ENCODE data around the gene SAMM50.

DNA sequence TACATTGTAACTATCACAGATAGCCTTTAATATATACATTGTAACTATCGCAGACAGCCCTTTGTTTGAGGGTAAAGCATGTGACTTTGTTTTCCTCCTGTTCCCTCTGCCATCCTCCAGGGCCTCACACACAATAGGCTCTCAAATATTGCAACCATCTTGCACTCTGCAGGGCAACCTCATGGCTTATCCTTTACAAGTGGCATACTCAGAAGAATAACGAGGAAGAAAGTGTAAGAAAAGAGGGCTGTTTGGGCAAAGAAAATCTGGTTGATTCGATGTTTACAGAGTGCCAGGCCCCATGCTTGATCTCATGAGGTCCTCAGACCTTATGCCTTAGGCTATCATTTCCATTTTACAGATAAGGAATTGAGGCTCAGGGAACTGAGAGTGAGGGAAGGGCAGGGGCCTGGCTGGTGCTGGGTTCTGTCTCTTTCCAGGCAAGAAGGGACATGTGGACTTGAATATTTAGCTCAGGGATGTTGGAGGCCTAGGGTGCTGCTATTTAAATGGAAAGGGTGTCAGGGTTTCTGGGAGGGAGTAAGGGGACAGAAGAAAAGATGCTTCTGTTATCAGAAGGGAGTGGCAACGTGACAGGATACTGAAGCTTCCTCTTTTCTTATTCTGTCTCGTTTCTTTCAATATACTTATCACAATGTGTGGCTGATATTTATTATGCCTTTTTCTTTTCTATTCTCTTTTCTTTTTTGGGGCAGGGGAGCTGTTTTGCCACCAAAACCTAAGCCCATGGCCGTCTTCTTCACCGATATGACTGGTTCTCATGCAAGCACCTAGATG is 1.1 kb upstream of the SAMM50 start:
- TF ChIP-seq POLR2A (IDR thresholded peaks at IDR 0.05; ENCODE audit: low read depth, low read length) (no peak), EZH2 (IDR thresholded peaks at IDR 0.05; ENCODE audit: borderline replicate concordance, low read depth, low read length, severe bottlenecking) (no peak)
- TF ChIP-seq, protein P1, sequence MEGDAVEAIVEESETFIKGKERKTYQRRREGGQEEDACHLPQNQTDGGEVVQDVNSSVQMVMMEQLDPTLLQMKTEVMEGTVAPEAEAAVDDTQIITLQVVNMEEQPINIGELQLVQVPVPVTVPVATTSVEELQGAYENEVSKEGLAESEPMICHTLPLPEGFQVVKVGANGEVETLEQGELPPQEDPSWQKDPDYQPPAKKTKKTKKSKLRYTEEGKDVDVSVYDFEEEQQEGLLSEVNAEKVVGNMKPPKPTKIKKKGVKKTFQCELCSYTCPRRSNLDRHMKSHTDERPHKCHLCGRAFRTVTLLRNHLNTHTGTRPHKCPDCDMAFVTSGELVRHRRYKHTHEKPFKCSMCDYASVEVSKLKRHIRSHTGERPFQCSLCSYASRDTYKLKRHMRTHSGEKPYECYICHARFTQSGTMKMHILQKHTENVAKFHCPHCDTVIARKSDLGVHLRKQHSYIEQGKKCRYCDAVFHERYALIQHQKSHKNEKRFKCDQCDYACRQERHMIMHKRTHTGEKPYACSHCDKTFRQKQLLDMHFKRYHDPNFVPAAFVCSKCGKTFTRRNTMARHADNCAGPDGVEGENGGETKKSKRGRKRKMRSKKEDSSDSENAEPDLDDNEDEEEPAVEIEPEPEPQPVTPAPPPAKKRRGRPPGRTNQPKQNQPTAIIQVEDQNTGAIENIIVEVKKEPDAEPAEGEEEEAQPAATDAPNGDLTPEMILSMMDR (IDR thresholded peaks at IDR 0.05; ENCODE audit: extremely low read depth in 1 of 2, insufficient read depth in 1 of 2, low read depth in 1 of 2, low read length in 2 of 2) = no peak
- TF ChIP-seq, protein P2, sequence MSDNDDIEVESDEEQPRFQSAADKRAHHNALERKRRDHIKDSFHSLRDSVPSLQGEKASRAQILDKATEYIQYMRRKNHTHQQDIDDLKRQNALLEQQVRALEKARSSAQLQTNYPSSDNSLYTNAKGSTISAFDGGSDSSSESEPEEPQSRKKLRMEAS (IDR thresholded peaks at IDR 0.05; ENCODE audit: insufficient read depth, insufficient read length) = no peak

Measured in endothelial cell of umbilical vein (primary cell).